Neuronal stem cell (in vitro differentiated cells): Measurements from ENCODE around the gene WNT4.
A peak's percentile ranks its signal among the peaks of the same experiment; 100 is the strongest.

Experiments used
- DNase-seq: peaks from one replicate; pipeline ENCODE4 v3.0.0-alpha.2; 2013; ENCODE audit warnings: low spot score
- H2AFZ ChIP-seq: one replicate; pipeline ENCODE4 v1.6.1; 2013; ENCODE audit warnings: mild to moderate bottlenecking, low read length, inconsistent platforms
- H2AK5ac ChIP-seq: 2 replicates; pipeline ENCODE4 v1.6.1; 2013; ENCODE audit warnings: low read depth, mild to moderate bottlenecking, inconsistent platforms, low read length, moderate library complexity, mixed read lengths
- H2BK120ac ChIP-seq: 2 replicates; pipeline ENCODE4 v1.6.1; 2013; ENCODE audit warnings: low read depth, mild to moderate bottlenecking, inconsistent platforms, low read length, moderate library complexity, mixed read lengths
- H2BK12ac ChIP-seq: one replicate; pipeline ENCODE4 v1.6.1; 2013; ENCODE audit warnings: low read length, inconsistent platforms
- H2BK15ac ChIP-seq: 2 replicates; pipeline ENCODE4 v1.6.1; 2013; ENCODE audit warnings: mild to moderate bottlenecking, low read length, inconsistent platforms, mixed read lengths
- H2BK5ac ChIP-seq: one replicate; pipeline ENCODE4 v1.6.1; 2013; ENCODE audit warnings: inconsistent platforms, mild to moderate bottlenecking, low read length, moderate library complexity
- H3K14ac ChIP-seq: one replicate; pipeline ENCODE4 v1.6.1; 2013; ENCODE audit warnings: low read length, inconsistent platforms
- H3K18ac ChIP-seq: 2 replicates; pipeline ENCODE4 v1.6.1; 2013; ENCODE audit warnings: low read length, inconsistent platforms
- H3K23ac ChIP-seq: 2 replicates; pipeline ENCODE4 v1.6.1; 2013; ENCODE audit warnings: low read depth, mild to moderate bottlenecking, mixed read lengths, low read length, inconsistent platforms; ENCODE audit not compliant: poor library complexity
- H3K27ac ChIP-seq: replicated peaks from 3 replicates; pipeline ENCODE4 v1.5.1; 2013; ENCODE audit warnings: low read length, inconsistent platforms
- H3K27me3 ChIP-seq, 3 experiments: 2 replicates each; pipeline ENCODE4 v1.6.1; 2013; ENCODE audit warnings: low read length in 3 of 3, mild to moderate bottlenecking in 2 of 3, inconsistent platforms in 1 of 3, low read depth in 1 of 3, mixed read lengths in 1 of 3, moderate library complexity in 1 of 3; ENCODE audit not compliant: control insufficient read depth in 3 of 3, insufficient read depth in 3 of 3
- H3K36me3 ChIP-seq, 2 donors: replicated peaks in 1 of 2; 2 replicates each; pipeline ENCODE4 v1.6.1; 2013; ENCODE audit warnings: low read length in 2 of 2; ENCODE audit not compliant: control insufficient read depth in 2 of 2, insufficient read depth in 2 of 2
- H3K4ac ChIP-seq: 2 replicates; pipeline ENCODE4 v1.6.1; 2013; ENCODE audit warnings: inconsistent platforms, mild to moderate bottlenecking, low read length, moderate library complexity
- H3K4me1 ChIP-seq, 2 donors: 1 replicate in 1 of 2; 2 replicates in 1 of 2; pipeline ENCODE4 v1.6.1; 2013; ENCODE audit warnings: low read length in 2 of 2, low read depth in 1 of 2; ENCODE audit not compliant: control insufficient read depth in 2 of 2, insufficient read depth in 1 of 2
- H3K4me2 ChIP-seq: one replicate; pipeline ENCODE4 v1.6.1; 2013; ENCODE audit warnings: mild to moderate bottlenecking, low read length, inconsistent platforms; ENCODE audit not compliant: insufficient read depth, poor library complexity, severe bottlenecking
- H3K4me3 ChIP-seq, 2 donors: 2 replicates each; pipeline ENCODE4 v1.5.1; 2013; ENCODE audit warnings: low read length in 2 of 2, mild to moderate bottlenecking in 2 of 2, inconsistent platforms in 1 of 2, moderate library complexity in 1 of 2
- H3K79me1 ChIP-seq: one replicate; pipeline ENCODE4 v1.6.1; 2013; ENCODE audit warnings: low read depth, mild to moderate bottlenecking, inconsistent platforms, low read length, moderate library complexity
- H3K9ac ChIP-seq: one replicate; pipeline ENCODE4 v1.6.1; 2013; ENCODE audit warnings: mild to moderate bottlenecking, low read depth, low read length, inconsistent platforms; ENCODE audit not compliant: poor library complexity
- H3K9me3 ChIP-seq, 2 donors: replicated peaks in 1 of 2; 2 replicates each; pipeline versions ENCODE3 to v1.6.1; 2013; ENCODE audit warnings: low read length in 2 of 2, mild to moderate bottlenecking in 2 of 2, inconsistent platforms in 1 of 2, low read depth in 1 of 2, mixed read lengths in 1 of 2, moderate library complexity in 1 of 2; ENCODE audit not compliant: control insufficient read depth in 2 of 2, insufficient read depth in 1 of 2
- H4K8ac ChIP-seq: one replicate; pipeline ENCODE4 v1.6.1; 2013; ENCODE audit warnings: low read depth, mild to moderate bottlenecking, inconsistent platforms, low read length, moderate library complexity
- H4K91ac ChIP-seq: one replicate; pipeline ENCODE4 v1.6.1; 2013; ENCODE audit warnings: low read length, low read depth, mild to moderate bottlenecking, inconsistent platforms; ENCODE audit not compliant: poor library complexity
- WGBS, 2 donors: extraction: QIAGEN DNeasy Blood & Tissue Kit; methylation state at CpG; one replicate each; pipeline ENCODE4 v1.1.7; 2013; ENCODE audit warnings: missing lambda C conversion rate in 2 of 2, mixed read lengths in 1 of 2; ENCODE audit not compliant: insufficient read length in 2 of 2, insufficient replicate concordance in 1 of 2; ENCODE audit errors: extremely low coverage in 2 of 2; 5-methylcytosine and 5-hydroxymethylcytosine counted together

The WNT4 gene

GRCh38 chr1:22132517-22133235 is 10.2 kb downstream of the WNT4 start:
- Histone ChIP-seq H4K91ac (no peak overlapping the region), H2AFZ (no peak overlapping the region), H3K4me3 (no peak overlapping the region), H3K36me3 (no peaks in the 10 kb centered on the region), H4K8ac (no peak overlapping the region), H3K4me1 (peaks cover 6 to 9% of the 10 kb centered on the region in 2 donors), H3K9ac (no peak overlapping the region), H3K18ac (no peak overlapping the region), H3K79me1 (peaks cover 3% of the 10 kb centered on the region), H3K4me2 (no peak overlapping the region), H3K23ac (no peak overlapping the region), H2BK120ac (no peak overlapping the region), H3K27me3 (peaks cover 0 to 49% (median 44%) of the 10 kb centered on the region in 3 experiments), H2AK5ac (no peak overlapping the region), H2BK5ac (no peak overlapping the region), H3K4ac (no peak overlapping the region), H3K9me3 (peaks cover 0 to 2% of the 10 kb centered on the region in 2 donors), H2BK12ac (no peak overlapping the region), H3K14ac (no peak overlapping the region), H3K27ac (no peak overlapping the region), H2BK15ac (no peak overlapping the region)
- no CpG with 5 or more reads among the region's 15 CpGs for WGBS, 2 donors
- no peak for DNase-seq

- peaks cover 3% of the 10 kb centered on the region for H3K79me1 ChIP-seq
- WGBS, 2 donors = no CpG with 5 or more reads among the region's 10 CpGs
- peak; percentile 59 for DNase-seq
- H2AK5ac ChIP-seq = peak overlapping the region; percentile 36
- H3K23ac ChIP-seq = no peak overlapping the region
- H2BK12ac ChIP-seq = no peak overlapping the region
- no peak overlapping the region for H2BK5ac ChIP-seq
- no peak overlapping the region for H3K14ac ChIP-seq
- no peak overlapping the region for H3K27ac ChIP-seq
- no peak overlapping the region for H3K4me2 ChIP-seq
- H3K4me1 ChIP-seq = peaks cover 2% of the 10 kb centered on the region in 2 donors
- H4K8ac ChIP-seq = no peak overlapping the region
- no peak overlapping the region for H2BK120ac ChIP-seq
- peaks cover 0 to 2% of the 10 kb centered on the region in 2 donors for H3K9me3 ChIP-seq
- H3K4ac ChIP-seq = no peak overlapping the region
- H2BK15ac ChIP-seq = no peak overlapping the region
- H3K9ac ChIP-seq = no peak overlapping the region
- H3K18ac ChIP-seq = no peak overlapping the region
- H2AFZ ChIP-seq = no peak overlapping the region
- no peak overlapping the region for H4K91ac ChIP-seq
- H3K36me3 ChIP-seq = no peaks in the 10 kb centered on the region
- H3K27me3 ChIP-seq = peaks cover 0 to 42% (median 37%) of the 10 kb centered on the region in 3 experiments
- H3K4me3 ChIP-seq = no peak overlapping the region
Observed at GRCh38 chr1:22131875-22132486, 10.9 kb downstream of the WNT4 start.

- no CpG with 5 or more reads among the region's 4 CpGs for WGBS, 2 donors
- H2BK5ac ChIP-seq = no peak overlapping the region
Observed at GRCh38 chr1:22131062-22131461, 11.8 kb downstream of the WNT4 start.

GRCh38 chr1:22129501-22130117 is 13.3 kb downstream of the WNT4 start:
- H3K4me3 ChIP-seq = no peak overlapping the region
- peak overlapping the region; percentile 57 for H3K23ac ChIP-seq
- no peak overlapping the region for H2BK12ac ChIP-seq
- H3K9ac ChIP-seq = peak overlapping the region; percentile 73
- H3K18ac ChIP-seq = peak overlapping the region; percentile 30
- H3K4ac ChIP-seq = no peak overlapping the region
- H2BK120ac ChIP-seq = no peak overlapping the region
- H3K4me2 ChIP-seq = no peak overlapping the region
- DNase-seq = no peak
- peaks cover 0 to 2% of the 10 kb centered on the region in 2 donors for H3K9me3 ChIP-seq
- peaks cover 0 to 21% (median 18%) of the 10 kb centered on the region in 3 experiments for H3K27me3 ChIP-seq
- H4K8ac ChIP-seq = no peak overlapping the region
- no CpG with 5 or more reads among the region's 29 CpGs for WGBS, 2 donors
- no peaks in the 10 kb centered on the region for H3K79me1 ChIP-seq
- no peak overlapping the region for H2BK15ac ChIP-seq
- H3K14ac ChIP-seq = peak overlapping the region; percentile 51
- H3K27ac ChIP-seq = no peak overlapping the region
- H3K36me3 ChIP-seq = no peaks in the 10 kb centered on the region
- no peak overlapping the region for H2AK5ac ChIP-seq
- no peak overlapping the region for H4K91ac ChIP-seq
- no peaks in the 10 kb centered on the region for H3K4me1 ChIP-seq
- H2BK5ac ChIP-seq = no peak overlapping the region
- no peak overlapping the region for H2AFZ ChIP-seq

More at GRCh38 chr1:22131062-22131461, 11.8 kb downstream of the WNT4 start:
- H3K4me3 ChIP-seq = no peak overlapping the region
- no peak overlapping the region for H2BK15ac ChIP-seq
- no peak overlapping the region for H3K4ac ChIP-seq
- H2AFZ ChIP-seq = no peak overlapping the region
- no peak overlapping the region for H2BK12ac ChIP-seq
- peaks cover 0 to 33% (median 33%) of the 10 kb centered on the region in 3 experiments for H3K27me3 ChIP-seq
- H3K36me3 ChIP-seq = no peaks in the 10 kb centered on the region
- no peak overlapping the region for H2BK120ac ChIP-seq
- H4K8ac ChIP-seq = no peak overlapping the region
- peaks cover 3% of the 10 kb centered on the region for H3K79me1 ChIP-seq
- no peak overlapping the region for H3K9ac ChIP-seq
- no peak for DNase-seq
- H3K4me1 ChIP-seq = no peaks in the 10 kb centered on the region
- no peak overlapping the region for H2AK5ac ChIP-seq
- no peak overlapping the region for H3K4me2 ChIP-seq
- no peak overlapping the region for H3K18ac ChIP-seq
- H4K91ac ChIP-seq = no peak overlapping the region
- no peak overlapping the region for H3K27ac ChIP-seq
- peaks cover 0 to 2% of the 10 kb centered on the region in 2 donors for H3K9me3 ChIP-seq
- H3K14ac ChIP-seq = no peak overlapping the region
- no peak overlapping the region for H3K23ac ChIP-seq
